GM18858 (cell line): Measurements from ENCODE around the gene FBXW11.

Experiments used
- ATAC-seq: cut with Tn5 transposase; IDR thresholded peaks from one replicate; pipeline ENCODE4 v1.9.1; 2021; ENCODE audit not compliant: unreplicated experiment

The FBXW11 gene

DNA sequence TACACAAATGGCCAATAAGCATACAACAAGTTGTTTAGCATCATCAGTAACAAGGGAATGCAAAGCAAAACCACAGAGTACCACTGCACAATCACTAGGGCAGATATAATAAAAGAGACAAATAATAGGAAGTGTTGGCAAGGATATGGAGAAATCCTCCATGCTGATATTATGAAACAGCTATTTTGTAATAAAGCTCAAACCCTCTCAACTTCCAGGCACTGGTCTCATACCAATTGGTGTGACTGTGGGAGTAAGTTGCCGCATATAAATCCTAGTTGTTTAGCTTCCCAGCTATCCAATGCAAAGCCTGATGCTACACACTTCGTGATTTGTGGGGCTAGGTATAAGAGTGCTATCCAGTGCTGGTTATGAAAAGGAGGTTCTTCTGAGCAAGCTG is 132.2 kb downstream of the FBXW11 start:
- ATAC-seq, result no peak

DNA sequence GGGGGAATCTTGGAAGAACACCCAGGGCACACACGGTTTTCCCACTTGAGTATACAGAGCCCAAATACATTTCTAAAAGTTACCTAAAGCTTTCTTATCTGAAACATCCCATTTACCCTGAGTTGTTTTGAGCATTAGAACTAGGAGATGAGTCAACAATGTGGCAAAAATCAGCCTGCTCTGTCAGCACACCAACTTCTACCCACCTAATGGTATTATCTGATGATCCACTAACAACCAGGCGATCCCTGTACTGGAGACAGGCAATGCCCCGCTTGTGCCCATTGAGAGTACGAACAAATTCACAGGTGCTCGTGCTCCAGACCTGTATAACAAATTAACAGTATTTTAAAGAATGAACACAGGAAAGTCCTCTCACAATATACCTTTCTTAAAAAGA is 133.8 kb downstream of the FBXW11 start:
- no peak for ATAC-seq

DNA sequence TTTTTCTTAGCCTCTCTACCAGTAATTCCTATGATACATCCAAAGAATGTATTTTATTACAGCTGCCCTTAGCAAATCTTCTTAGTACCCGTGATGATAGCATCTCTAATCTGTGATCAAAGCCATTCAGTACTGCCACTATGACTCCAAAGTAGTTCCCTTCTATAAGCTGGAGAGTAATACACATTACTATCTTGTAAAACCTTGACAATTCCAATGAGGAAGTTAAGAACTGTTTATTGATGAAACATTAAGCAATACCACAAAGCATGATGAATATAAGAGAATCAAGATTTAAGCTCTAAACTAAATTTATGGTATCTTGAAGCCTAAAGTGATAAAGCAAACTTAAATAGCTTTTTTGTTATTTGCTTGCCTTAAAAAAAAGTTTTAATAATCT is 134.7 kb downstream of the FBXW11 start:
- ATAC-seq, result no peak

DNA sequence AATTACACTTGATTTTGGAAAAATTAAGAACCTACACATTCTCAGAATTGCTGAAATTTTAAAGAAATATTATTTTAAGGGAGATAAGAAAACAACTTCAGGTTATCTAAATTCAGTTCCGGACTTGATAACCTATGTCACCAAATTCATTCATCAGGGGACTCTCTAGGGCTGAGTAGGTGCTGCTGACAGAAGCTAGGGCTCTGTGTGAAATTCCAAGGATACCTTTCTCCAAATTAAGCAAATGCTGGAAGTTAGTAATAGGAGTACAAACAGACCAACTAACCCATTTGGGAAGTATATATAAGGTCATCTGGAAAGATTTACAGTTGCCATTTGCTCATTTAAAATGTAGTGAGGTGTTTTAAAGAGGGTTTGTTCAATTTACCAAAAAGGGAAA is 136.5 kb downstream of the FBXW11 start:
- ATAC-seq, result no peak

DNA sequence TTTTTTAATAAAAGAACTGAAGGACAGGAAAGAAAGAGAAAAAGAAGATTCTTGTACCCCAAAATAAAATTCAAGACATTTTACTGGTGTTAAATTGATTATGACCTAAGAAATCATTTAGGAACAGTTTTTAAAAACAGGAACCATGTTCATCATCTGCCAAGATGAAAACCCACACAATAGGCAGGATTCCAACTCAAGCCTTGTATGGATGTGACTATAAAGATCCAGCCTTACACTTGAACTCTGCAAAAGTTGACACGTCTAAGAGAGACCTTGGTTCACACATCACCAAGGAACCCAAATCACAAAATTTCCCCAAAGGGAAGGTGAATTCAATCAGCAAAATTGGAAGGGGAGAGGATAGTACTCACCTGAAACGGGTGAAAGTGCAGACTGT is 138.2 kb downstream of the FBXW11 start:
- ATAC-seq, result no peak

DNA sequence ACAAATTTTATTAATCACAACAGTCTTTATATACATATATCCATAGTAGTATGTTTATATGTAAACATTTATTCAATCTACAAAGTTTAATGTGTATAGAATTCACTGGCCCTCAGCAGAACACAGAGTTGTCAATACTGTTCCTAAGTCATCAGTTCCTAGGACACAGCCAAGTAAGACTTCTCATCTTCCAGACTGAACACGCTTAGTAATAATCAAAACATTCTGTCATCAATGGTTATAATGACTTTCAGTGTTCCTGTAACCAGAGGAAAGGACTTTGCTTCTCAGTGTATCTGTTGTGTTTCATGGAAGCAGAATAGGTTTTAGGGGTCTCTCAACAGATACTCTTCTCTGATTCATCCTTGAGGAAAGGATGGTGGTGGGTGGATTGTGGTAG is 138.7 kb downstream of the FBXW11 start:
- no peak for ATAC-seq

DNA sequence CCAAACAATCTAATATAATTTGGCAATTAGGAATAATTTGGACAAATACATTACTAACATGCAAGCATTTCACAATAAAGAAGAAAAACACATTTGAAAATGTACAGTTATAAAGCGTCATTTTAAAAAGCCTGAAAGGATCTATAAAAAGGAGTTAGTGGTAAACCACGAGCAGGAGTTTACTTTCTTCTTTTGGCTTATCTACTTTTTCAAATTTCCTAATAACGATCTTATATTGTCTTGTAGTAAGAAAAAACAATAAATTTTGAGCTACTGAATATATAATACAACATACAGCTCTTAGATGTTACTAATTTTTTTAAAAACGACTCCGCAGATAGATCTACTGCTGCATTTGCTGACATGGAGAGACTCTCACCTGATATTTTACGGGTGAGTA is 141.0 kb downstream of the FBXW11 start:
- ATAC-seq, result no peak

DNA sequence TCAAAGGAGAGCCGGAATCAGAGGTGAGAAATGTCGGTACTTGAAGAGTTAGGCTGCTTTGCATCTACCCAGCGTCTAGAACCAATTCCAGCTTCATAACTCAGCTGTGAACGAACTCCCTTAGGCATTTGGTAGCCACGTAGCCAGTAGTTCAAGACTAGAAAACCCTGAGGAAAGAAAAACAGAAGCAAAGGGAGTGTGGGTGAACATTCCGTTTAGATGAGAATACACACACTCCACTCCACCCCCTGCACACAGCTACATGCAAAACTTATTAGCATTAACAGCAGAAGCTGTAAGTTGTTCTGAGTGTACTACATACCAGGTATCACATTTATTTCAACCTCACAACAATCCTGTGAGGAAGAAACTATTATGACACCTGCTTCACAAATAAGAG is 142.5 kb downstream of the FBXW11 start:
- ATAC-seq, result no peak

DNA sequence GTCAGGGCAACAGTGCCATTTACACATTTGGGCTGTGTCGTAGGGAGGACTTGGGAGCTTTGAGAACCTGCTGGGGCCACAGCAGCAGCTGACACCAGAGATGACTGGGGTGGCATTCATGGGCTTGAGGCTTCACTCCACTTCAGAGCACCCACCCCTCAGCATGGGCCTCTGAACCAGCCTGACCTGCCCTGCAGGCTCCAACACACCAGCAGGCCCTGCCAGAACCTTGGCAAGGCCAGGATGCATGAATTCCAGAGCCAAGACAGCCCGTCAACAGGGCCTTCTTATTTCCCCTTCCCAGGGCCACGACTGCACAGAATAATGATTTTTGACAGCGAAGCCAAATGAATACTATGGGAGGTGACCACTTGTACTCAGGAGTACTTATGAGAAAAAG is 143.8 kb downstream of the FBXW11 start:
- no peak for ATAC-seq

DNA sequence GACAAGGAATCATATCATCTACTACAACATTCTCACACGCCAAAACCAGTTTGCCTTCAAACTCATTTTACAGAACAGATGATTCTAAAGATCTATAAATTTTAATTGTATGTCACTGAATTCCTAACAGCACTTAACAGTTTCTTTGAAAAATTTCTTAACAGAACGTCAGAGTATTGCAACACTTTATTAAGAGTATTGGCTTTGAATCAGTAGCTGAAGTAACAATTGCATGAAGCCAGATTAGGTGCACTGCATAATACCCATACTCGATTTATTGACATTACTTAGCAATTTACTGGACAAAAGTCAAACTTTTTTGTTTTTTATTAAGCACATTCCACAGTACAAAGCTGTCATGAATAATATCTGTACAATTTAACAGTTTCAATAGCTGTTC is 145.1 kb downstream of the FBXW11 start:
- ATAC-seq, result no peak

DNA sequence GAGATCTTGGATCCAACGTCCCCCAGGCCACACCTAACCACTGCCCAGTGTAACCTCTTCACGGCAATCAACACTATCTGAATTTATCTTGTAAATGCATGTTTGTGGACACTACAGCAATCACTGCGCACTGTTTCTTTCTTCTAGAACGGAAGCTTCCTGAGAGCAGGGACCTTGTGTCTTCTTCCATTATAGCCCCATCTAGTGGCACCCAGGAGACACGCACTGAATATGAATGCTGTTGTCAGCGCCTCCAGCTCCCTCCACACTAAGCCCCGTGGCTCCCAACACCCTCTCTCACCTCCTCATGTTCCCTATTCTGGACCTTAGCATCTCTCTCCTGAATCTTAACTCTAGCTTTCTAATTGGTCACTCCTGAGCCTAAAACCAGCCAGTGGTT is 148.1 kb downstream of the FBXW11 start:
- no peak for ATAC-seq

DNA sequence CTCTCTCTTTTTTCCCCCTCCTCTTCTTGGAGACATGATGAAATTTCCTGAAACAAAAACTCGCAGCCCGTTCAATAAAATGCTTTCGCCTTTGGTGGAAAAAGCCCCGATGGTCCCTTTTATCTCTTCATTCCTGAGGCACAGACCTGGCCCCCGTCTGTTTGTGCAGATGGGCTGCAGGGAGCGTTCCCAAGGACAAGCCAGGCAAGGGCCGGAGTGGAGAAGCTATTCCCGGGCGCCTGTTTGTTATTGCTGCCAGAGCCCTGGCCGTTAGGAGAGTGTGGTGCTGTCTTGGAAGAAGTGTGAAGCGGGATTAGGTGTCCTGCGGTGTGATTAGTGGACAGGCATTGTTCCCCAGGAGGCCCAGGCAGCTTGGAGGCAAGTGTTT is 149.0 kb downstream of the FBXW11 start:
- ATAC-seq, result no peak

DNA sequence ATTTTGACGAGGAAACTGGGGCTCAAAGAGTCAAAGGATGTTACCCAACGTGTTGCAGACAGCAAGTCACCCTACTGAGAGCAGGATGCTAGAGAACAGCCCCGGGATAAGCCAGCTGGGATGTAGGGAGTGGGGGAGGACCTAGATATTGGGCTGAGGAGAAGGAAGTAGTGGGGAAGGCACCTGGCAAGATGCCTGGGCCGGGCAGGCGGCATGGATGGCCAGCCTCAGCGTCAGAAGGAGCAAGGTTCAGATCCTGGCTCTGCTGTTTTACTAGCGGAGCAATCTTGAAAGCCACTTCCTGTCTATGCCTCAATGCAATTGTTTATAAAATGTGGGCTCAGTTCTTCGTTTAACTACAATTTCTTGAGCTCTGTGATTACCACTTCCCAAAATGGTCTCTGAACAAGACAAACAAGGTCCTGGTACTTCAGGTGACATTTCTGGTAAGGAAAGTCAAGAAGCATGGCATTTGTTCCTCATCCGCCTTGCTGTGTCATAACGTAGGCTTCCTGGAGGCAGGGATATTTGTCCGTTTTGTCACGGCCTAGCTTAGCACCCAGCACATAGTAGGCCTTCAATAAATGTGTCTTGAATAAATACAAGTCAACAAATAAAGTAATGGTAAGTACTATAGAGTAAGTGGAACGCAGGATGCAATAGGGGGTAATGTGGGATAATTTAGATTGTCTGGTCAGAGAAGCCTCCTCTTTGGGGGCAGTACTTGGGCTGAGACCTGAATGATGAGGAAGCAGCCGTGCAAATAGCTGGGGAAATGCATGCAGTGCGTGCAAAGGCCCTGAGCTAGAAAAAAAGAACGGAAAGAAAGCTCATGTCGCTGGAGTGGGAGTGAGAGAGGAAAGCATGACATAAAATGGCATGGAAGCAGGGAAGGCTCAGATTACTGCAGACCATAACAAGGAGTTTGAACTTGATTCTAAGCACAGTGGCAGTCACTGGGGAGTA is 150.4 kb downstream of the FBXW11 start:
- ATAC-seq, result no peak

DNA sequence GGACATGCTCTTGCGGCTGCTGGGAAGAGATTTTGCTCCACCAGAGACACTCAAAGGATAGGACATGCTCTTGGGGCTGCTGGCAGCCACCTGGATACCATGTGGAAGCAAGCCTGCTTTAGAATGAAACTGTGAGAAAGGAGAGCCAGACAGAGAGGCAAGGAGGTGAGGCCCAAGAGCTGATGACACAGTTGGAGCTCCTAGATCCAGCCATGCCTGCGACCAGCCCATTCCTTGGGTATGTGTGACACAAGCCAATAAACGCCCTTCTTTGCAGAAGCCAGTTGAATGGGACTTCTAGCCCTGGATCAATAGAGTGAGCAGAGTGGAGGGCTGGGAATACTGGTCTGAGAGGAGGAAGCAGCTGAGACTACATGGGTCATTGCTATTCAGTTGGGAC is 151.2 kb downstream of the FBXW11 start:
- ATAC-seq, result no peak

DNA sequence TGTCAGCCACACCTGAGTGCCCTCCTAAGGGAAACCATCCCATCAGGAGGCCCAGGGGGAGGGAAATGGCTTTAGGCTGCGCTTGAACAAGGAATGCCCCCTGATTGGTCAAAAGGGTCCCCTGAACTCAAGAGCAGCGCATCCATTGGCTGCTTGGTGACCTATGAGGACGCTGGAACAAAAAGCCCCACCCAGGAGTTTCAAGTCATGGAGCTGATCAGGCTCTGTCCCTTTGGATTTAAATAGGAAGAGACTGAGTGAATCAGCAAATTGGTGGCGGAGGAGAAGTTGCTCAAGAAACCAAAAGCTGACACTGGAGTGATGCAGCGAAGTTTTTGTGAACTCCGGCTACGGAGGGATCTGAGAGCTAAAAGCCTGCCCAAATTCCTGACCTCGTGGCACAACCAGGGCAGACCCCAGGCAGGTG is 154.2 kb downstream of the FBXW11 start:
- no peak for ATAC-seq

DNA sequence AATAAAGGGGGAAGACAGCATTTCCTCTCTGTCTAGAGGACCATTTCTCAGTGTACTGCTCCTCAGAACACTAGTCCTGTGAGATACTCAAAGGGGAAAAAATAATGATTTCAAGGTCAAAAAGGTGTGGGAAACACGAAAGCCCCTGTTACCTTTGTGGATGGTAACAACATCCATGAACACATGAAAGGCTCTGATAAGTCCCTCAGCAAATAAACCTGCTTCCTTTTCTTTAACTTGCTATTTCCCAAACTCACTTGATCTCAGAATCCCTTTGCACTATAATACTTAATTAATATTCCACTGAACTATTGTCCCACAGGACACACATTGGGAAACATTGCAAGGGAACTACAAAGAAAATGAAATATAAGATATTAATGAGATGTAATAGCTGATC is 155.2 kb downstream of the FBXW11 start:
- no peak for ATAC-seq

DNA sequence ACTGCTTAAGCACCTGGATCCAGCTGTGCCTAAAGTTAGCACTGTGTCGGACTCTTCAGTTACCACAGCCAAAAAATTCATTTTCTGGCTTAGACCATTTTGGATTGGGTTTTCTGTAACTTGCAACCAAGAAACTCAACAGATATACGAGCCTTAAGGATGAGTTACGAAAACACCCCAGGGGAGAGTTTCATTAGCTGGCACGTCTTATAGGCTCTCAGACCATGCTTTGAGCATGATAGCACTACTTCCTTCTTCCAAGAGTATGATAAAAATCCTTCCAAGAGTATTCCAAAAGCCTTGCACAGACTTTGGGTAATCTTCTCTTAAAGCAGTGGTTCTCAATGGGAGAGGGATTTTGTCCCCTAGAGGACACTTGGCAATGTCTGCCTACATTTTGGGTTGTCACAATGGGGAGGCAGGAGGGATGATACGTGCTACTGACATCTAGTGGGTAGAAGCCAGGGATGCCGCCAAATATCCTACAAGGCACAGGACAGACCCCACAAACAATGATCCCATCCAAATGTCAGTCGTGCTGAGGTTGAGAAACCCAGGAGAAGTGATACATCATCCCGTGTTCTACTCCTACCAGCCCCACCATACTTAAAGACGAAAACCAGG is 156.0 kb downstream of the FBXW11 start:
- no peak for ATAC-seq

DNA sequence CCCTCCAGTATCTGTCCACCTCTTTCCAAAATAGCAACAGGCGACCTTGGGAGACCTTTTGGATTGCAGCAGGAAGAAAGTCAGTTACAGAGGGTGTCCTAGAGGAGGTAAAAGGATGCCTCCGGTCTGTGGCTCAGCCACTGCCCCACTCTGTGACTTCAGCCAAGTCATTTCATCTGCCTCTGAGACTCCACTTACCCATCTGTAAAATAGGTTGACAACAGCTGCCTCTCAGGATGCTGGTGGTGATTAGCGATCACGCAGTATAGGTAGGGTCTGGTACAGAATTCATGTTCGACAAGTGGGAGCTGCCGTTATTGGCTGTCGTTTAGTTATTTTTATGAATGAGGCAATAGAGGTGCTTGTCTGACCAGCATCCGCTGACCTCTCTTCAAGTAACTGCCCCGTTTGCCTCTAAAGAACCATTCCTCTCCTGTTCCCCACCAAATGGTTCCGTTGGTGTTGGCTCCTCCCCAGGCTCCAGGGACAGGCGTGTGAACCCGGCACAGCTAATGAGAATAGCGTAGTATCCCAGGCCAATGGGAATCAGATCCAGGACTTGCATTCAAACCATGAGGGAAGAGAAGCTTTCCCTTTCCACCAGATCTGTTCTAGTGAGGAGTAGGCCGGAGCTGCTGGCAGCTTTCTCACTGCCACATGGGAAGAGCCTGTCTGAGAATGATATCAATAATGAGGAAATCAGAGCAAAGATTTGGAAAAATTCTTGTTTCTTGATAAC is 156.7 kb downstream of the FBXW11 start:
- no peak for ATAC-seq

DNA sequence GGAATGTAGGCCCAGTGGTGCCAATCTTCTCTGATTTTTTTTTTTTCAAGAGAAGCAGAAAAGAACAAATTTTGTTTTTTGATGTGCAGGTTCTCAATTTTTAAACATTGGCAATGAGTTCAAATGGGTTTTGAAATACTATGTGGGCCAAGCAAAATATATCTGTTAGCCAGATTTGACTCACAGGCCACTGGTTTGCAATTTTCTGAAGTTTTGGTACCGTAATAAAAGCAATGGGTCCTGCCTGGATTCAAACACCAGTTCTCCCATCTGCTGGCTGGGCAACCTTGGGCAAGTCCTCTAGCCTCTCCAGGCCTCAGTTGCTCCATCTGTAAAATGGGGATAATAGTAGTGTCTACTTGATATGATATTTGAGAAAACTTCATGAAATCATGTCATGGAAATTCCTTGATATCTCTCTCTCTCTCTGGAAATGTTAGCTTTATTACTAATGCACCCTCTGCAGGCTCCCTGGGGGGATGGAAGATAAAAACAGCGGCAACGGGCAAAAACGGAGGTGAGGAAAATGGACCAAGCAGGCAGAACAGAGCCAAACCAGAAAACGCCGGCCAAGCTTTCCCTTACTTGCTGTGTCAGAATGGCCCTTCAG is 157.4 kb downstream of the FBXW11 start:
- no peak for ATAC-seq

DNA sequence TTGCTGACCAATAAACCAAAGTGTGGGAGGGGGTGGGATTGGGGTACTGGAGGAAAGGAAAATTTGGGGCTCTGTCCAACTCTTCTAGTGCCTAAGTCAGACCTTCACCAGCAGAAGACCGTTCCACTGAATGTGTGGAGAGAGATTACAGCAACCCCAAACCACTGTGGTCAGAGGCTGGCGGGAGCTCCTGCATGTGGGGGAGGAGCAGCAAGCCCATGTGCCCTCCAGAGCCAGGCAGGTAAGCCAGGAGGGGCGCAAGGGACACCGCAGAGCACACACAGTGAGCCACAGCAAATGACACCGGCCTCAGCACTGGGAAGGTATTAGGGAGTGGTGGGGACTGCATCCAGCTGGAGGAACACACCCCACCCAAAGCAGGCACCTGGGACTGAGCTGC is 158.0 kb downstream of the FBXW11 start:
- no peak for ATAC-seq

DNA sequence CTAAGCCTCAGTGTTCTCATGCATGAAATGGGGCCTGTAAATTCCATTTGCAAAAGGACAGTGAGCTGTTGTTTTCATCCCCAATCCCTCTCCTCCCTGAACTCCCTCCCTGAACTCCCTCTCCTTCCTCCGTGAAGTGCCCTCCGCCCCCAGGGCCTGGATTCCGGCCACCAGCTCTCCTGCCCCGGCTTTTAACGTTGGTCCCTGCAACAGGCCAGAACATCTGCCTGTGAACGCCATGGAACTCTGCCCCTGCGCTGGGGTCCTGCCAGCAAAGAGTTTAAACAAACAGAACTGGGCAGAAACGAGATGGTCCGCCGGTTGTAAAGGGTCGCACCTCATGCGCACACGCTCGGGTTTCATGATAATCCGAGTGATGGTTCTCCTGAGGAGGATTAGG is 158.4 kb downstream of the FBXW11 start:
- no peak for ATAC-seq
